ENCODE data around the gene SLC6A9.
A peak's percentile ranks its signal among the peaks of the same experiment; 100 is the strongest.

The SLC6A9 gene

GRCh38 chr1:44002165-44002564 lies 29.1 kb downstream of the SLC6A9 start:
- DNase-seq (ENCODE audit: low read depth): no peak

GRCh38 chr1:44000122-44000665 lies 31.1 kb downstream of the SLC6A9 start:
- DNase-seq (ENCODE audit: low read depth): no peak

- DNase-seq (ENCODE audit: low read depth): no peak
These were observed 31.8 kb downstream of the SLC6A9 start for GRCh38 chr1:43999455-43999854.

GRCh38 chr1:43998000-43998378 lies 33.3 kb downstream of the SLC6A9 start:
- no peak for DNase-seq (ENCODE audit: low read depth)

- no peak for DNase-seq (ENCODE audit: low read depth)
These were observed 33.8 kb downstream of the SLC6A9 start for GRCh38 chr1:43997295-43997999.

GRCh38 chr1:43996733-43997115 lies 34.5 kb downstream of the SLC6A9 start:
- DNase-seq (ENCODE audit: low read depth): no peak

- no peak for DNase-seq (ENCODE audit: low read depth)
These were observed 35.1 kb downstream of the SLC6A9 start for GRCh38 chr1:43995984-43996732.

- DNase-seq (ENCODE audit: low read depth): no peak
These were observed 36.2 kb downstream of the SLC6A9 start for GRCh38 chr1:43994794-43995790.

GRCh38 chr1:43994071-43994470 lies 37.2 kb downstream of the SLC6A9 start:
- DNase-seq (ENCODE audit: low read depth): no peak

GRCh38 chr1:43993206-43993914 lies 37.9 kb downstream of the SLC6A9 start:
- DNase-seq (ENCODE audit: low read depth): no peak

GRCh38 chr1:43992232-43992995 lies 38.8 kb downstream of the SLC6A9 start:
- no peak for DNase-seq (ENCODE audit: low read depth)

GRCh38 chr1:43991476-43992231 lies 39.6 kb downstream of the SLC6A9 start, which contains the start of gene CCDC24:
Gene CCDC24 (plus strand): TSS chr1:43991599. CDS start chr1:43991879, 280 bp downstream.
- peak; percentile 50 for DNase-seq (ENCODE audit: low read depth)

GRCh38 chr1:43991200-43991475 lies 40.1 kb downstream of the SLC6A9 start:
- DNase-seq (ENCODE audit: low read depth): no peak

GRCh38 chr1:43990271-43991199 lies 40.7 kb downstream of the SLC6A9 start:
- DNase-seq (ENCODE audit: low read depth): no peak

GRCh38 chr1:43987159-43987902 lies 43.9 kb downstream of the SLC6A9 start:
- no peak for DNase-seq (ENCODE audit: low read depth)

GRCh38 chr1:43986712-43987111 lies 44.5 kb downstream of the SLC6A9 start:
- DNase-seq (ENCODE audit: low read depth): no peak

- no peak for DNase-seq (ENCODE audit: low read depth)
These were observed 45.2 kb downstream of the SLC6A9 start for GRCh38 chr1:43985984-43986595.

- DNase-seq (ENCODE audit: low read depth): no peak
These were observed 46.4 kb downstream of the SLC6A9 start for GRCh38 chr1:43984855-43985254.
